H9 (cell line): ENCODE measurements around the gene ZNF182. TPM values are rescaled to one million over a fixed set of nuclear protein-coding genes. Genes with fewer than 3 reads are reported as not detected.

Source experiments
- DNase-seq: peaks from one replicate; pipeline ENCODE4 v3.0.0-alpha.2; 2017
- H2AFZ ChIP-seq: one replicate; pipeline ENCODE4 v1.6.1; 2013; ENCODE audit warnings: mild to moderate bottlenecking, low read length, control low read depth, moderate library complexity
- H2AK5ac ChIP-seq: 2 replicates; pipeline ENCODE4 v1.6.1; 2013; ENCODE audit warnings: low read length, control low read depth, mixed read lengths; ENCODE audit not compliant: insufficient read length
- H2BK120ac ChIP-seq: one replicate; pipeline ENCODE4 v1.6.1; 2013; ENCODE audit warnings: low read depth, mild to moderate bottlenecking, low read length, control low read depth, inconsistent platforms; ENCODE audit not compliant: poor library complexity, severe bottlenecking
- H2BK12ac ChIP-seq: 2 replicates; pipeline ENCODE4 v1.6.1; 2013; ENCODE audit warnings: low read length, control low read depth, mixed read lengths, low read depth; ENCODE audit not compliant: insufficient read length
- H2BK15ac ChIP-seq: 2 replicates; pipeline ENCODE4 v1.6.1; 2013; ENCODE audit warnings: low read depth, low read length, control low read depth
- H2BK20ac ChIP-seq: one replicate; pipeline ENCODE4 v1.6.1; 2013; ENCODE audit warnings: low read depth, mild to moderate bottlenecking, low read length, control low read depth, inconsistent platforms; ENCODE audit not compliant: poor library complexity, severe bottlenecking
- H2BK5ac ChIP-seq: 2 replicates; pipeline ENCODE4 v1.6.1; 2013; ENCODE audit warnings: low read length, control low read depth, mixed read lengths; ENCODE audit not compliant: insufficient read length
- H3K14ac ChIP-seq: 2 replicates; pipeline ENCODE4 v1.6.1; 2013; ENCODE audit warnings: low read length, control low read depth; ENCODE audit not compliant: insufficient read depth
- H3K18ac ChIP-seq: 2 replicates; pipeline ENCODE4 v1.6.1; 2013; ENCODE audit warnings: low read depth, mild to moderate bottlenecking, mixed read lengths, low read length, control low read depth; ENCODE audit not compliant: insufficient read length
- H3K23ac ChIP-seq: 2 replicates; pipeline ENCODE4 v1.6.1; 2013; ENCODE audit warnings: low read length, control low read depth, mixed read lengths, low read depth; ENCODE audit not compliant: insufficient read length
- H3K23me2 ChIP-seq: 2 replicates; pipeline ENCODE4 v1.6.1; 2013; ENCODE audit warnings: low read depth, mild to moderate bottlenecking, mixed read lengths, low read length, control low read depth; ENCODE audit not compliant: insufficient read length, poor library complexity, severe bottlenecking
- H3K27ac ChIP-seq: 2 replicates; pipeline ENCODE4 v1.5.1; 2013; ENCODE audit warnings: low read length, control low read depth, mixed read lengths, low read depth; ENCODE audit not compliant: insufficient read length
- H3K27me3 ChIP-seq: 2 replicates; pipeline ENCODE4 v1.6.1; 2013; ENCODE audit warnings: low read length, control low read depth, inconsistent platforms; ENCODE audit not compliant: insufficient read depth
- H3K4ac ChIP-seq: 2 replicates; pipeline ENCODE4 v1.6.1; 2013; ENCODE audit warnings: low read depth, mild to moderate bottlenecking, control low read depth, inconsistent platforms, low read length, moderate library complexity
- H3K4me1 ChIP-seq: 2 replicates; pipeline ENCODE4 v1.6.1; 2013; ENCODE audit warnings: low read length, control low read depth, inconsistent platforms; ENCODE audit not compliant: insufficient read depth
- H3K4me2 ChIP-seq: 2 replicates; pipeline ENCODE4 v1.6.1; 2013; ENCODE audit warnings: low read length, control low read depth, mixed read lengths; ENCODE audit not compliant: insufficient read length, insufficient read depth
- H3K56ac ChIP-seq: 2 replicates; pipeline ENCODE4 v1.6.1; 2013; ENCODE audit warnings: low read depth, mild to moderate bottlenecking, mixed read lengths, low read length, control low read depth; ENCODE audit not compliant: insufficient read length
- H3K79me1 ChIP-seq: 2 replicates; pipeline ENCODE4 v1.6.1; 2013; ENCODE audit warnings: low read depth, mild to moderate bottlenecking, moderate library complexity, low read length, control low read depth, inconsistent platforms; ENCODE audit not compliant: insufficient read depth, poor library complexity, severe bottlenecking
- H3K79me2 ChIP-seq: 2 replicates; pipeline ENCODE4 v1.6.1; 2013; ENCODE audit warnings: low read length, control low read depth, inconsistent platforms; ENCODE audit not compliant: insufficient read depth
- H3K9ac ChIP-seq: 2 replicates; pipeline ENCODE4 v1.6.1; 2013; ENCODE audit warnings: low read length, control low read depth, mixed read lengths; ENCODE audit not compliant: insufficient read length; ENCODE audit errors: extremely low read depth
- H3K9me3 ChIP-seq: one replicate; pipeline ENCODE4 v1.6.1; 2013; ENCODE audit warnings: low read depth, low read length, inconsistent platforms; ENCODE audit not compliant: control insufficient read depth
- H3T11ph ChIP-seq: one replicate; pipeline ENCODE4 v1.6.1; 2013; ENCODE audit warnings: mild to moderate bottlenecking, low read length, control low read depth, inconsistent platforms
- H4K20me1 ChIP-seq: one replicate; pipeline ENCODE4 v1.6.1; 2013; ENCODE audit not compliant: control insufficient read depth, insufficient read length, insufficient read depth
- H4K5ac ChIP-seq: 2 replicates; pipeline ENCODE4 v1.6.1; 2013; ENCODE audit warnings: low read depth, mild to moderate bottlenecking, mixed read lengths, low read length, control low read depth; ENCODE audit not compliant: insufficient read length
- H4K8ac ChIP-seq: replicated peaks from 2 replicates; pipeline ENCODE4 v1.6.1; 2013; ENCODE audit warnings: low read length, control low read depth, mixed read lengths, low read depth; ENCODE audit not compliant: insufficient read length
- H4K91ac ChIP-seq: 2 replicates; pipeline ENCODE4 v1.6.1; 2013; ENCODE audit warnings: low read depth, mild to moderate bottlenecking, moderate library complexity, mixed read lengths, low read length, control low read depth; ENCODE audit not compliant: insufficient read length
- H3K27ac Mint-ChIP-seq, 3 experiments: 2 replicates in 2 of 3; 3 replicates in 1 of 3; pipeline ENCODE4 v1.8.0; 2020 to 2021; ENCODE audit warnings: mixed read lengths in 3 of 3, mild to moderate bottlenecking in 1 of 3, moderate library complexity in 1 of 3
- H3K27me3 Mint-ChIP-seq: 2 replicates; pipeline ENCODE4 v1.8.0; 2021; ENCODE audit warnings: low read depth, mild to moderate bottlenecking, moderate library complexity, mixed read lengths
- H3K36me3 Mint-ChIP-seq, 3 experiments: 2 replicates in 2 of 3; 3 replicates in 1 of 3; pipeline ENCODE4 v1.8.0; 2020 to 2021; ENCODE audit warnings: low read depth in 3 of 3, mixed read lengths in 3 of 3; ENCODE audit not compliant: insufficient read depth in 1 of 3
- H3K4me1 Mint-ChIP-seq, 2 experiments: 2 replicates each; pipeline ENCODE4 v1.8.0; 2020; ENCODE audit warnings: mixed read lengths in 2 of 2
- H3K4me3 Mint-ChIP-seq, 2 experiments: 2 replicates in 1 of 2; 3 replicates in 1 of 2; pipeline ENCODE4 v1.8.0; 2020 to 2021; ENCODE audit warnings: mild to moderate bottlenecking in 2 of 2, mixed read lengths in 2 of 2, moderate library complexity in 1 of 2
- H3K9me3 Mint-ChIP-seq, 2 experiments: 2 replicates in 1 of 2; 3 replicates in 1 of 2; pipeline ENCODE4 v1.8.0; 2020; ENCODE audit warnings: mild to moderate bottlenecking in 2 of 2, mixed read lengths in 2 of 2, moderate library complexity in 1 of 2
- CTCF ChIP-seq: fragments of 200-600 bp; sonication (generic); conservative IDR thresholded peaks from 3 replicates; pipeline ENCODE4 v1.8.0; 2021; ENCODE audit warnings: antibody characterized with exemption, mild to moderate bottlenecking
- WGBS: extraction: QIAGEN DNeasy Blood & Tissue Kit; methylation state at CpG from one replicate; pipeline ENCODE4 v1.1.7; 2013; ENCODE audit warnings: missing lambda C conversion rate, low lambda C conversion rate, mixed read lengths; ENCODE audit not compliant: insufficient read length; ENCODE audit errors: extremely low coverage; 5-methylcytosine and 5-hydroxymethylcytosine counted together
- total RNA-seq: library from RNA; stranded (reverse); gene quantifications from 2 replicates; pipeline ENCODE4 v1.2.1, GENCODE V29; 2021

ZNF182 gene
- total RNA-seq, 1 experiment from 2014 or later = 7.6 TPM

GRCh38 chrX:47992095-47992380 is 11.8 kb downstream of the ZNF182 start:
- H2BK15ac ChIP-seq = no peak overlapping the region
- no peaks in the 10 kb centered on the region for H3K27me3 ChIP-seq
- H2BK20ac ChIP-seq = no peak overlapping the region
- no peak overlapping the region for H3K23ac ChIP-seq
- H4K20me1 ChIP-seq = no peaks in the 10 kb centered on the region
- H3K9ac ChIP-seq = no peak overlapping the region
- H3K4me1 ChIP-seq = no peaks in the 10 kb centered on the region
- no peak overlapping the region for H3K4ac ChIP-seq
- no peaks in the 10 kb centered on the region; the same call in 1 of the 2 replicates for H3K79me2 ChIP-seq
- H3K14ac ChIP-seq = no peak overlapping the region
- peaks cover 43 to 61% (median 58%) of the 10 kb centered on the region in 3 experiments for H3K36me3 Mint-ChIP-seq
- no peak overlapping the region for H4K91ac ChIP-seq
- H2AFZ ChIP-seq = no peak overlapping the region
- no peaks in the 10 kb centered on the region; the same call in 1 of the 2 replicates for H3K27me3 Mint-ChIP-seq
- no peak for TF ChIP-seq CTCF
- peaks cover 49% of the 10 kb centered on the region for H3K9me3 ChIP-seq
- no peak overlapping the region for H3K56ac ChIP-seq
- no peak overlapping the region for H4K5ac ChIP-seq
- no peak overlapping the region for H3K4me3 Mint-ChIP-seq
- no peak overlapping the region for H3K4me2 ChIP-seq
- no peak overlapping the region for H2BK5ac ChIP-seq
- H3K79me1 ChIP-seq = no peaks in the 10 kb centered on the region
- H3K4me1 Mint-ChIP-seq = 0 out of 4 replicates have a peak, but pooled peaks cover 0 to 2% of the 10 kb centered on the region in 2 experiments
- H3K9me3 Mint-ChIP-seq = peaks cover 71 to 84% of the 10 kb centered on the region in 2 experiments
- H2BK12ac ChIP-seq = no peak overlapping the region
- DNase-seq = no peak
- H2BK120ac ChIP-seq = no peak overlapping the region
- WGBS = no CpG with 5 or more reads among the region's 1 CpG
- H2AK5ac ChIP-seq = no peak overlapping the region
- no peak overlapping the region for H3T11ph ChIP-seq
- no peak overlapping the region for H4K8ac ChIP-seq
- peak overlapping the region in 1 of 3 experiments; percentile 85; a peak in 2 of 7 replicates for H3K27ac Mint-ChIP-seq
- no peak overlapping the region for H3K18ac ChIP-seq
- H3K23me2 ChIP-seq = no peaks in the 10 kb centered on the region
- H3K27ac ChIP-seq = no peak overlapping the region
